ENCODE data around the gene TTC31. TPM values are rescaled to one million over a fixed set of nuclear protein-coding genes. Genes with fewer than 3 reads are reported as not detected.
A peak's percentile ranks its signal among the peaks of the same experiment; 100 is the strongest.

TTC31 gene
- total RNA-seq, 1 donor from 2014 or later = 11.8 TPM

GRCh38 chr2:74515981-74516633, 33.2 kb downstream of the TTC31 start:
- no peak for DNase-seq (ENCODE audit: extremely low spot score in 2 of 2)
- peaks cover 41% of the 10 kb centered on the region for H3K27me3 ChIP-seq

GRCh38 chr2:74516650-74517049, 33.8 kb downstream of the TTC31 start:
- peaks cover 30% of the 10 kb centered on the region for H3K4me1 ChIP-seq
- intact Hi-C loops (cut with DNase I) = no loop called here
- DNase-seq (ENCODE audit: extremely low spot score in 2 of 2) = no peak
- peaks cover 38% of the 10 kb centered on the region for H3K27me3 ChIP-seq
- no peaks in the 10 kb centered on the region for H3K36me3 ChIP-seq
- peak overlapping the region in 1 of 2 donors; percentile 42 for H3K4me3 ChIP-seq
- no peaks in the 10 kb centered on the region for H3K9me3 ChIP-seq
- H3K27ac ChIP-seq = no peak overlapping the region
- TF ChIP-seq POLR2AphosphoS5 (IDR thresholded peaks at IDR 0.05; ENCODE audit: insufficient read depth in 1 of 2, low read depth in 1 of 2) = no peak
- TF ChIP-seq CTCF (IDR thresholded peaks at IDR 0.05) = no peak
- TF ChIP-seq POLR2A (IDR thresholded peaks at IDR 0.05) = no peak

More at GRCh38 chr2:74515981-74516633, 33.2 kb downstream of the TTC31 start:
- Histone ChIP-seq H3K4me1 (peaks cover 30% of the 10 kb centered on the region), H3K9me3 (no peaks in the 10 kb centered on the region), H3K4me3 (peak overlapping the region; percentile 29 to 42), H3K27ac (no peak overlapping the region), H3K36me3 (no peaks in the 10 kb centered on the region)
- intact Hi-C loops (cut with DNase I) = no loop called here
- no peak for TF ChIP-seq POLR2A (IDR thresholded peaks at IDR 0.05)
- no peak for TF ChIP-seq POLR2AphosphoS5 (IDR thresholded peaks at IDR 0.05; ENCODE audit: insufficient read depth in 1 of 2, low read depth in 1 of 2)
- no peak for TF ChIP-seq CTCF (IDR thresholded peaks at IDR 0.05)

GRCh38 chr2:74522516-74522915, 39.6 kb downstream of the TTC31 start:
- Histone ChIP-seq H3K27ac (no peak overlapping the region), H3K36me3 (peaks cover 0 to 17% of the 10 kb centered on the region in 2 donors), H3K27me3 (no peaks in the 10 kb centered on the region), H3K4me1 (no peaks in the 10 kb centered on the region), H3K9me3 (no peaks in the 10 kb centered on the region), H3K4me3 (no peak overlapping the region)
- intact Hi-C loops (cut with DNase I) = no loop called here
- DNase-seq (ENCODE audit: extremely low spot score in 2 of 2) = no peak
- TF ChIP-seq POLR2AphosphoS5 (IDR thresholded peaks at IDR 0.05; ENCODE audit: insufficient read depth in 1 of 2, low read depth in 1 of 2) = no peak
- TF ChIP-seq CTCF (IDR thresholded peaks at IDR 0.05) = no peak
- no peak for TF ChIP-seq POLR2A (IDR thresholded peaks at IDR 0.05)

- DNase-seq (ENCODE audit: extremely low spot score in 2 of 2) = no peak
- H3K4me1 ChIP-seq = peaks cover 14% of the 10 kb centered on the region
- no peaks in the 10 kb centered on the region for H3K27me3 ChIP-seq
- intact Hi-C loops (cut with DNase I) = no loop called here
- H3K4me3 ChIP-seq = no peak overlapping the region
- TF ChIP-seq CTCF (IDR thresholded peaks at IDR 0.05) (no peak), POLR2A (IDR thresholded peaks at IDR 0.05) (no peak), POLR2AphosphoS5 (IDR thresholded peaks at IDR 0.05; ENCODE audit: insufficient read depth in 1 of 2, low read depth in 1 of 2) (no peak)
- no peaks in the 10 kb centered on the region for H3K9me3 ChIP-seq
- no peak overlapping the region for H3K27ac ChIP-seq
- peaks cover 0 to 21% of the 10 kb centered on the region in 2 donors for H3K36me3 ChIP-seq
Measured at GRCh38 chr2:74524005-74524404, 41.1 kb downstream of the TTC31 start.

GRCh38 chr2:74524955-74525716, 42.3 kb downstream of the TTC31 start:
- Histone ChIP-seq H3K4me1 (peaks cover 16% of the 10 kb centered on the region), H3K4me3 (no peak overlapping the region), H3K9me3 (no peaks in the 10 kb centered on the region), H3K27ac (no peak overlapping the region), H3K36me3 (peaks cover 0 to 21% of the 10 kb centered on the region in 2 donors), H3K27me3 (no peaks in the 10 kb centered on the region)
- DNase-seq (ENCODE audit: extremely low spot score in 2 of 2) = no peak
- intact Hi-C loops (cut with DNase I) = no loop called here
- TF ChIP-seq CTCF (IDR thresholded peaks at IDR 0.05) (no peak), POLR2A (IDR thresholded peaks at IDR 0.05) (no peak), POLR2AphosphoS5 (IDR thresholded peaks at IDR 0.05; ENCODE audit: insufficient read depth in 1 of 2, low read depth in 1 of 2) (no peak)

Data from vagina (tissue), 2 donors.